GM21360 (cell line): ENCODE results near the gene ESYT1.
A peak's percentile ranks its signal among the peaks of the same experiment; 100 is the strongest.
"Not testable (repeated sequence)": the region's sequence is repeated elsewhere in the genome, so short reads cannot be mapped to it uniquely, and the experiment has no call there.

Experiments
- ATAC-seq: cut with Tn5 transposase; IDR thresholded peaks from one replicate; pipeline ENCODE4 v1.9.1; 2021; ENCODE audit warnings: mild to moderate bottlenecking, moderate library complexity; ENCODE audit not compliant: unreplicated experiment

The ESYT1 gene

DNA sequence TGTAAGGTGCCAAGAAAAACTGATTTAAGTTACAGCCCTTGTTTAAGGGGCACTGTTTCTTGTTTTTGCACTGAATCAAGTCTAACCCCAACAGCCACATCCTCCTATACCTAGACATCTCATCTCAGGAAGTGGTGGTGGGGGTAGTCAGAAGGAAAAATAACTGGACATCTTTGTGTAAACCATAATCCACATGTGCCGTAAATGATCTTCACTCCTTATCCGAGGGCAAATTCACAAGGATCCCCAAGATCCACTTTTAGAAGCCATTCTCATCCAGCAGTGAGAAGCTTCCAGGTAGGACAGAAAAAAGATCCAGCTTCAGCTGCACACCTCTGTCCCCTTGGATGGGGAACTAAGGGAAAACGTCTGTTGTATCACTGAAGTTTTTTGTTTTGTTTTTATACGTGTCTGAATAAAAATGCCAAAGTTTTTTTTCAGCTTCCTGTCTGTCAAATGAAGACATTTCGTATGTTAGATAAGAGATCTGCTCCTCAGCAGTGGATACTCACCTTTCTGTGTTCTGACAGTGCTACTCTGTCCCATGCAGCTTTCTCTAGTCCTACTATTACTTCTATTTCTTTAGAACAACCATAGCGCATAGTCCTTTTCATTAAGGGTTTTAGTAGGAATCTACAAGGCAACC is 24.9 kb upstream of the ESYT1 start:
- no peak for ATAC-seq

DNA sequence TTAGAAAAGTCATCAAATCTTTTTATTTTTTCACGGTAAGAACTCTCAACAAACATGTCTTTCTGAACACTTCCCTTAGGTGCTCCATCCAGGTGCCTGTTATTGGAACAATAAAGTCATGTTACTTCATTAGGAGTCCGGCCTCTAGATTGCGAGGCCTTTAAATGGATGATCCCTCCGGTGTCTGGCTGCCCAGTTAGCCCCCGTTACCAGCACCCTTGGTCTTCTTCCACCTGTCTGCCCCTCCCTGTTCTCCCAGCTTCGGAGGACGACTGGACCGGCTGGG is 24.3 kb upstream of the ESYT1 start:
- no peak for ATAC-seq

DNA sequence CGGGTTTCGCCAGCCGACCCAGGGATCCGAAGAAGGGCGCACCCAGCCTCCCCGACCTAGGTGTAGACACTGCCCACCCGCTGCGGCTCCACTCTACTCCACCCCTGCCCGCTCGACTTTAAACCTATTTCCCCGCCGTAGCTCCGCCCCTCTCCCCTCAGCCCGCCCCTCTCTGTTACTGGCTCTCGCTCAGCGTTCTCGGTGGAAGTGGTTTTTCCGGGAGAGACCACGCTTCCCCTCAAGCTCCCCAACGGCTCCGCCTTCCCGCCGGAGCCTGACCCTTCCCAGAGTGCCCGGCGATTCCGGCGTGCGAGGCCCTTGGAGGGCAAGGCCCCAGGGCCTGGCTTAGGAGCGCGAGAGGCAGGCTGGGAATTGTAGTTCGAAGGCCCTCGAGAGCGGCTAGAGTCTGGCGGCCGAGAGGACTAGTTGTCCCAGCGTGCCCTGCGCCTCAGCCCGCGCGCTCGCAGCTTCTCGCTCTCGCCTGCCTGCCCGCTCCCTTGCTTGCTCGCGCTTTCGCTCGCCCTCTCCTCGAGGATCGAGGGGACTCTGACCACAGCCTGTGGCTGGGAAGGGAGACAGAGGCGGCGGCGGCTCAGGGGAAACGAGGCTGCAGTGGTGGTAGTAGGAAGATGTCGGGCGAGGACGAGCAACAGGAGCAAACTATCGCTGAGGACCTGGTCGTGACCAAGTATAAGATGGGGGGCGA is 23.8 kb upstream of the ESYT1 start, which contains the start of gene PA2G4:
Gene PA2G4, plus strand, starts transcription at position 451 of the 706 bp plus-strand sequence. Its CDS starts 179 bp downstream, at position 630.
- peak; percentile 93 for ATAC-seq

DNA sequence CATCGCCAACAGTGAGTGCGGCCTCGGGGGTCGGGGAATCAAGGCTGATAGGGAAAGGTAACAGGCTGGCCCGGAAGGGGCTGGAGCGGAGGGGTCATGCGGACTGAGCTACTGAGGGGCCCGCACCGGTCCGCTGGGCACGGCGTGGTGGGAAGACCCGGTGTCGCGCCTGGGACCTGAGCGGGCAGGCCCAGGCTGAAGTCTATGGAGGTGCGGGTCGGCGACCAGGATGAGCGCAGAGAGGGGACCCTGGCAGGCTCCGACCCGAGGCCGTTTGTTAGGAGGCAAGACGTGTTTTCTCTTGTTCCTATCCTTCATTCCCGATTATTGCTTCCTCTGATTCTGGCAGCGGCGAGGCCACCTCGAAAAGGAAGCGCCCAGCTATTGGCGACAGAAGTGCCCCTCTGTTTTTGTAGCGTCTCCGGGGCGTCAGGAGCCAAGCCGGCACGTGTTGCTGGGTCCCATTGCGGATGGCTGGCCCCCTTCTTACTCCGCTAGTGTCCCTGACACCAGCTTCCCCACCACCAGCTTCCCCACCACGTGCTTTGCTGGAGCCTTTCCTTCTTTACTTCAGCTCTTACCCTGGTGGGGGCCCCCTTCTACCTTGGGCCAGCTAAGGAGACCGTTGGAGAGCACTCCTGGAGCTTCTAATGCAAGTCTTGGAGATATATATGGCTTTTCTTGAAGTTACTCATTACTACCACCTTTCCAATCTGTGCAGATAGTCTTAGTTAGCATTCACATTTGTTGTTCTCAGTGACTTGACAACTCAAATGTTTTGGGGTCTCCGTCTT is 23.1 kb upstream of the ESYT1 start:
- peak; percentile 3 for ATAC-seq

DNA sequence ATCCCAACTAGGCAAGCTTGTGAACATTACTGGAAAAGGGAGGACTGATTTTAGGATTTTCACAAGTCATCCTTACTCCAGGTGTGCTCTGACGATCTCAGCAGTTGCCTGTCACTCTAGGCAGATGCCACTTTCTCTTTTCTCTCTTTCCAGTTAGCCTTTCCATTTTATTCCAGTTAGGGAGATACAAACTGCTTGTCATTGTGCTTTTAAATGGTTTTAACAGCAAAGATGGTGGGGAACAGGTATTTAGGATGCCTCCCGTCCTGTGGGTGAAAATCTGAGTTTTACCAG is 22.5 kb upstream of the ESYT1 start:
- no peak for ATAC-seq

DNA sequence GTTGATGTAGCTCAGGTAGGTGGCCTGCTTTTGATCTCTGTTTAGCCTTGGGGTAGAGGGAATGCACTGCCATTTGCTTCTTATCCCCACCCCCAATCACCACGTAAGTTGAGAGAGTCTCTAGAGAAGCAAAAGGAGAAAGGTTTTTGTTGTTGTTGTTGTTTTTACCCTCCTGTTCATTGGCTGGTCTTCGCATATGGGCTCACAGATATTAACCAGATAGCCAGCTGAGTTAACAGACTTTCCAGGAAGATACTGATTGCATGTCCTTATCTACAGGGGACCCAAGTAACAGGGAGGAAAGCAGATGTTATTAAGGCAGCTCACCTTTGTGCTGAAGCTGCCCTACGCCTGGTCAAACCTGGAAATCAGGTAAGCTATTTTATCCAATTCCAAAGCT is 20.8 kb upstream of the ESYT1 start:
- ATAC-seq, result no peak

DNA sequence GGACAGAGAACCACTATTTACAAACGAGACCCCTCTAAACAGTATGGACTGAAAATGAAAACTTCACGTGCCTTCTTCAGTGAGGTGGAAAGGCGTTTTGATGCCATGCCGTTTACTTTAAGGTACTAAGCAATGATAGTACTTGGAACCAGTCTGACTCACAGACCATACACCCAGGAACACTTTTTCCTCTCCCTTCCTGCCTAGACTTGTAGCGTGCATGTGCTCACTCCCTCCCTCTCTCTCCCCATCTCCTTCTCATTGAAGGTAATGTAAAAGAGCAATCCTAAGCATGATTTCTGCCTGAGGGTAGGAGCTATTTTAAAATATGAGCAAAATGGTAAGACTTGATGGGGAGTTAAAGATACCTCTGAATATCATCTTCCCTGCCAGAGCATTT is 17.5 kb upstream of the ESYT1 start:
- ATAC-seq, result no peak

DNA sequence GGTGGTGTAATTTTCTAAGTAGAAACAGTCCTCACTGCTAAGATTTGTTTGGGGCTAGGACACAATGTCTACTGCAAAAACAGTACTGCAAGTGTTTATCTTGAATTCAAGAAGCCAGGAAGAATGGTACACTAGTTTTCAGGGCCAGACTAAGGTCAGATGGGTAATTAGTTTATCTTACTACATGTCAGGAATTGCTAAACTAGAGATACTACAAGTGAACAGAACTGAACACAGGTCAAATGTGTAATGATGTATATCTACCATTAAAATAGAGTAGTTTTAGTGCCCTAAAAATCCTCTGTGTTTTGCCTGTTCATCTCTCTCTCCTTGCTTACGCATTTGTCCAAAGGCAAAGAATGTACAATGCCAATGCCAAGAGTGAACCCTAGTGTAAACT is 14.0 kb upstream of the ESYT1 start:
- no peak for ATAC-seq

DNA sequence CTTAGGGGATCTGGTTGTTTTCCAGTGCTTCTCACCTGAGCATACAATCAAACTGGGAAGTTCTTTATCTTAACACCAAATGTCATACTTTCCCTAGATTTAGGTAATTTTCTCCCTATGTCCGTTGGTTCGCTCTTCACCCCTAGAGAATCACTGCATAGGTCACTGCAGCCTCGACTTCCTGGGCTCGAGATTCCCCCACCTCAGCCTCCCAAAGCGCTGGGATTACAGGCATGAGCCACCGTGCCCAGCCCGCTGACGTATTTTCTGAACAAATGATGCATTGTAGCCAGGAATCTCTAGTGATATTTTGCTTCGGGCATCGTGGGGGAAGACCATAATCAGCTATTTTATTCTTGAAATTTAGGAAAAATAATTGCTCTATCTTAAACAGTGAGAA is 12.7 kb upstream of the ESYT1 start:
- no peak for ATAC-seq

DNA sequence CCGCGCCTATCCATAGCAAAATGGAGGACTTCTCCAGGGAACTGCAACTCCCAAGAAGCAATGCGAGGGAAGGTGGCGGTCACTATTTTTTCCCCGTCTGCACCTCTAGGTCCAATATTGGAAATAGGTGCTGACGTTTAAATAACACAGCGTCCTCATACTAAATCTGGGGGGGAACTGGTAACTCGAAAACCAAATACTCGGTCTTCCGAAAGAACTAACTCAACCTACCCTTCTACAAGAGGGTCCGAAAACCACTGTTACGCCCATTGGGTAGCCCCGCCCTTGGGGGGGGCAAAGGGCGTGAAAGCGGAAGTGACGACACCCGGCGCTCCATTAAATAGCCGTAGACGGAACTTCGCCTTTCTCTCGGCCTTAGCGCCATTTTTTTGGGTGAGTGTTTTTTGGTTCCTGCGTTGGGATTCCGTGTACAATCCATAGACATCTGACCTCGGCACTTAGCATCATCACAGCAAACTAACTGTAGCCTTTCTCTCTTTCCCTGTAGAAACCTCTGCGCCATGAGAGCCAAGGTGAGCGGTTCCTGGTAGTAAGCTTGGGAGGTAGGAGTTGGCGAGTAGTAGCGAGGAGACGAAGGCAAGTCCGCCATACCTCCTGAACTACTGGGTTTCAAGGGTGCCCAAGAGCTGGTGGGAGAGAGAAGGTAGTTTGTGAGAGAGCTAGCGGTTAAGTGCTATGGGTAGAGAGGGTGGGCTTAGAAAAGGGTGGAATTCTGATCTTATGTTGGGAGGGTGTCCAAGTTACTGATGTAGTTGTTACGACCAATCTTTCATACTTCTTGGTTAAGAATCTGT is 11.6 kb upstream of the ESYT1 start, which contains the start of gene RPL41:
Gene RPL41, plus strand, starts transcription at position 367 of the 815 bp plus-strand sequence.
- peak; percentile 39 for ATAC-seq

DNA sequence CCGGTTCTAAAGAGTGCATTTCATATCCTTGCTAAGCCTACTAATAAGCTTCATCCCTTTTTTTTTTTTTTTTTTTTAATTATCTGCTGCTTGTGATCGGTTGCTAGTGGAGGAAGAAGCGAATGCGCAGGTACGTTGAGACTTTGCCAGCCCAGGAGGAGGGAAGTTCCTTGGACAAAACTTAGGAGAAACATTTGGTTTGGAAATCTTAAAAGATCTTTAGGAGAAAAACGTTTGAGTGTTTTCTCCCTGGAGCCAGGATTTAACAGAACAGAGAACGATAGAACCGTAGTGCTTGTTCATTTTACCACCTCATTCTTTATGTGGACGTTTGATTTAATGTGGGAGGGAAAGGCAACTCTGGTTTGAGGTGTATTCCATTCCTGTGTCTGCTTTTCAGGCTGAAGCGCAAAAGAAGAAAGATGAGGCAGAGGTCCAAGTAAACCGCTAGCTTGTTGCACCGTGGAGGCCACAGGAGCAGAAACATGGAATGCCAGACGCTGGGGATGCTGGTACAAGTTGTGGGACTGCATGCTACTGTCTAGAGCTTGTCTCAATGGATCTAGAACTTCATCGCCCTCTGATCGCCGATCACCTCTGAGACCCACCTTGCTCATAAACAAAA is 10.9 kb upstream of the ESYT1 start:
- not testable (repeated sequence) for ATAC-seq

DNA sequence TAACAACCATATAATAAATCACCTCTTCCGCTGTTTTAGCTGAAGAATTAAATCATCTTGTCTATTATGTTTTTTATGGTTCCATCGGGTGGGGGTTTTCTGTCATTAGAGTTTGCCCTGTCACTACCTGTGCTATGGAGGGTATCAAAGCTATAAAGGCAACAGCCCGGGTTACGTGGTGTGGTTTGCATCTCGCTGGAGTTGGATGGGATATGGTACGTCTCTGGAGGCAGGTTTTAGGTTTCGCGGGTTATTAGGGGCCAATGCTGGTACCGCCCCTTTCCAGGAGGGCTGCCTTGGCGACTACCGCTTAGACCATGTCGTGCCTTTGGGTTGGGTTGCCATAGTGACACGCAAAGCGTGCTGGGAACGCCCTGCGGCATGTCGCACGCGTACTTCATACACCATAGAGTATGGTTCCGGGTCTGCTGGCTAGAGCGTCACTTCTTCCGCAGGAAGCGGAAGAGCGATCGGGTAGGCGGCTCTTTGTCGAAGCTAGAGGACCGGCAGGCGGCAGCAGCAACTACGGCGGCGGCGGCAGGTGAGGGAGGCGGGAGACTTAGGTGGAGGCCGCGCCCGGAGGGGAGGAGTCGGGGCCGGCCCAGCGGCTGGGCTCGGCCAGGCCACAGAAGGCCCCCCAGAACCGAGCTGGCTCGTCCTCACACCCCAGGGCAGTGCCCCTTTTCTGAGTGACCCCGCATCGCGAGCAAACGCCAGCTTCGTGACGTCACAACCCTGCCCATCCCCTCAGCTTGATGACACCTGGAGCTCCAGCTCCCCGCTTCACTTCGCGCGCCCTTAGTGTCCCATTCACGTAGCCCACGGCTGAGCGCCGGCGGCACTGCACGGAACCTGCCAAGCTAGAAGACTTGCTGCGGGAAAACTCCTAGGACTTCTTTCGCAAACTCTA is 10.0 kb upstream of the ESYT1 start, which contains the start of gene ZC3H10:
Gene ZC3H10, plus strand, starts transcription at position 489 of the 910 bp plus-strand sequence. CDS start 2,297 bp downstream, outside the sequence.
- peak; percentile 85 for ATAC-seq

DNA sequence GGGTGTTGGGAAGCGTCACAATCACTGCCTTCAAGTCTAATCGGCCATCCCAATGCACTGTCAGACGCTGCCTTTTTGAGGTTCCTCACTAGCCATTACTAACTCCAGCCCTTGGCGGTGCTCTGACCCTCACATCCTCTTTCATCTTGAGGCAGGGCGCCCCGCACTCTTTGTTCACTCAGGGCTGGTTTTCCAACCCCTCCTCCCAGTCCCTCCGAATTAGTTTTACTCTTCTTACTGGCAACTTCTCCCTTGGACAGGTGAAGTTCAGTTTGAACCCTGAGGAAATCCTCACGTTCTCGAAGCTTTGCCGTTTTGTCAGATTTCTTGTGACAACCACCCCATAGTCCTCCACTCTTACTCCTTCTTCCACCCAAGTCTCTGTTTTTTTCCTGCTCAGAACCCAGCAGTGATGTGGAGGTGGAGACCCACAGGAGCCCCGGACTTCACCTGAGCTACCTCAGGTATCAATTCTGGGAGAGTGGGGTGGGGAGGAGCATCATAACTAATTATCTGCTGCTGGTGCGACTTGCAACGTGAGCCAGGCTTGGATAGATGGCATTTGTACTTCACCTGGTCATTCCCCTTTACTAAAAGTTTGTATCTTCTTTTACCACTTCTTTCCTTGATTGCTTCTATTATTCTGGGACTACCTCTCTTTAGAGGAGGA is 9.2 kb upstream of the ESYT1 start:
- no peak for ATAC-seq

DNA sequence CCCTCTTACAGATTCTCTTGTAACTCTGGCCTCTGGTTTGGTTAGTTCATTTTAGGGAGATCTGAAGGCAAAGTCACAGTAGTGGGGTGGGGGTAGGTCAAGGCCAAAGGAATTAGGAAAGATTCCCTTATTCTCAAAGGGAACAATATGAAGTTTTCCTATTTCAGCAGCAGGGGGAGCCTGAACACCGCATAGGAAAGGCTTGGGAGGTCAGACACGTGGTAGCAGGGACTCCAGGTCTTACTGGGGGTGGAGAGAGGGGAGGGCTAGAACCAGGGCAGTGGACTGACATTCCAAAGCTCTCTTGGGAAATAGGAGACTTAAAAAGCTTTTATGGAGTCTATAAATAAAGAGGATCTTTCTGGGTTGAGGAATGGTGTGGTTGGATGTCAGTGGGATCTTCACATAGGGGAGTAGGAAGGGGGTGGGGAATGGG is 8.7 kb upstream of the ESYT1 start:
- ATAC-seq, result no peak

DNA sequence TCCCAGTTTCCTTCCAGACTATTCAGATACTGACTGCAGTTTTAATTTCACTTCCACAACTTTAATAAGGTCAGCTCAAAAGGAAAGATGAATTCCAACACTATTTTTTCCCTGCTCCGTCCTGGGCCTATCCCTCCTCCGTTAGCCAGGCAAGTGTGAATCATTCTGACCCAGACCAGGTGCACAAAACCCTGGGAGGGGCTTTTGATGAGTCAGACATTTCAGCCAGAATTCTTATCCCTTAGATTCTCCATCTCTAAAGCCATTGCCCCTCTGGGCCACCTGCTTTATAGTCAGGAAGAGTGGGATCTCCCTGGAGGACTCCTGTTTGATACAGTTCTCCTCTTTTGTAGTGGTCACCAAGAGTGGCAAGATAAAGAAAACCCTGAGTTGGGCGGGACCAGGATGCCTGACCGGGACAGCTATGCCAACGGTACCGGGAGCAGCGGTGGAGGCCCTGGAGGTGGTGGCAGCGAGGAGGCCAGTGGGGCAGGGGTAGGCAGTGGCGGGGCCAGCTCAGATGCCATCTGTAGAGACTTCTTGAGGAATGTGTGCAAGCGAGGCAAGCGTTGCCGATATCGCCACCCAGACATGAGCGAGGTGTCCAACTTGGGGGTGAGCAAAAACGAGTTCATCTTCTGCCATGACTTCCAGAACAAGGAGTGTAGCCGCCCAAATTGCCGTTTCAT is 7.8 kb upstream of the ESYT1 start:
- ATAC-seq, result no peak

DNA sequence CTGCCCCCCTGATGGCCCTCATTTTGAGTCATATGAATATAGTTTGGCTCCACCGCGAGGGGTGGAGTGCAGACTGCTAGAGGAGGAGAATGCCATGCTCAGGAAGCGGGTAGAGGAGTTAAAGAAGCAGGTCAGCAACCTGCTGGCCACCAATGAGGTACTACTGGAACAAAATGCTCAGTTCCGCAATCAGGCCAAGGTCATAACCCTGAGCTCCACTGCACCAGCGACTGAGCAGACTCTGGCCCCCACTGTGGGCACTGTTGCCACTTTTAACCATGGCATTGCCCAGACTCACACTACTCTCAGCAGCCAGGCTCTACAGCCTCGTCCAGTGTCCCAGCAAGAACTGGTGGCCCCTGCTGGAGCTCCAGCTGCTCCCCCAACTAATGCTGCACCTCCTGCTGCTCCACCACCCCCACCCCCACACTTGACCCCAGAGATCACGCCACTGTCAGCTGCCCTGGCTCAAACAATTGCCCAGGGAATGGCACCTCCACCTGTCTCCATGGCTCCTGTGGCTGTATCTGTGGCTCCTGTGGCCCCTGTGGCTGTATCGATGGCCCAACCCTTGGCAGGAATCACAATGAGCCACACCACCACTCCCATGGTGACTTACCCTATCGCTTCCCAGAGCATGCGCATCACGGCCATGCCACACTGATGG is 6.7 kb upstream of the ESYT1 start:
- ATAC-seq, result no peak

DNA sequence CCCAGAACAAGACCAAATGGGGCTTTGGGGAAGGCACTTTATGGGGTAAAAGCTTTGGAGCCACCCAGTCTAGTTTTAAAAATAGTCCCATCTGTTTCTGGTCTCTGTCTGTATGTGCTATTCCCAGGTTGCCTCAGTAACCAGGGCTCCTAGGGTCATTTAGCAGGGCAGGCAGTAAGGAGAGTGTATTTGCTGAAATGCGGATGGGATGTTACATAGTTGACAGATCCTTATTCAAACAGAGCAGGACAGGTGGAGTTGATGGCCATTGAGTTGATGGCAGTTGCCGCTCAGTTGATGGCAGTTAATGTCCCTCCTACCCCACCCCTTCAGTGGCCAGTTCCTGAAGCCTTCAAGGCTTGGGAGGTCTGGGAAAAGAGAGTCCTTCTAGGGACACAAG is 5.4 kb upstream of the ESYT1 start:
- ATAC-seq, result no peak

DNA sequence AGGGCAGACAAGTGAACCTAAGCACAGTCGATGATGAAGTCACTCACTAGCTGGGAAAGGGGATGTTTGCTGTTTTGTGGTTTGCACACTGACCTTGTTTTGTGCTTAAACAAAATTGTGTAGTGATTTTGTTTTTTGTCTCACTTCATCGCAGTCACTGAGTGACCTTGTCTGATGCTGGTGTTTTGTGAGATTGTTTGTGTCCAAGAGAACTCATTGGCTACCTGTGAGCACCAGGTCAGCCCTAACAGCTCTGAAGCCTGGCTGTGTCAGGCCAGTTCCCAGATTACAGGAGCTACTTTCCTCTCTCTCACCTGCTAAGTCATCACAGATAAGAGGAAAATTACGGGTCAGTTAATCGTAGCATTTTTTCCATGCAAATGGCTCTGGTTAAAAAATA is 3.9 kb upstream of the ESYT1 start:
- ATAC-seq, result no peak
